ENCODE data around the gene RXYLT1.

RXYLT1 gene

DNA sequence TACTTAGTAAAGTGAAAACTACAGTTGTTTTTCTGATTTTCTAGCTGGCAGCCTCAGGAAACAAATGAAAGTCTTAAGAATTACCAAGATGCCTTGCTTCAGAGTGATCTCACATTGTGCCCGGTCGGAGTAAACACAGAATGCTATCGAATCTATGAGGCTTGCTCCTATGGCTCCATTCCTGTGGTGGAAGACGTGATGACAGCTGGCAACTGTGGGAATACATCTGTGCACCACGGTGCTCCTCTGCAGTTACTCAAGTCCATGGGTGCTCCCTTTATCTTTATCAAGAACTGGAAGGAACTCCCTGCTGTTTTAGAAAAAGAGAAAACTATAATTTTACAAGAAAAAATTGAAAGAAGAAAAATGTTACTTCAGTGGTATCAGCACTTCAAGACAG, 28.9 kb downstream of the RXYLT1 start:
- TF ChIP-seq SIN3A (IDR thresholded peaks at IDR 0.05; ENCODE audit: borderline replicate concordance, insufficient read depth, low read length) (no peak), TAF1 (IDR thresholded peaks at IDR 0.05; ENCODE audit: borderline replicate concordance, insufficient read depth, low read length) (no peak), POLR2AphosphoS5 (IDR thresholded peaks at IDR 0.05; ENCODE audit: low read depth, low read length) (no peak), FOXP2 (optimal IDR thresholded peaks at IDR 0.05; ENCODE audit: borderline replicate concordance, extremely low read depth, extremely low read length, insufficient read depth) (no peak)
- TF ChIP-seq, protein P1, sequence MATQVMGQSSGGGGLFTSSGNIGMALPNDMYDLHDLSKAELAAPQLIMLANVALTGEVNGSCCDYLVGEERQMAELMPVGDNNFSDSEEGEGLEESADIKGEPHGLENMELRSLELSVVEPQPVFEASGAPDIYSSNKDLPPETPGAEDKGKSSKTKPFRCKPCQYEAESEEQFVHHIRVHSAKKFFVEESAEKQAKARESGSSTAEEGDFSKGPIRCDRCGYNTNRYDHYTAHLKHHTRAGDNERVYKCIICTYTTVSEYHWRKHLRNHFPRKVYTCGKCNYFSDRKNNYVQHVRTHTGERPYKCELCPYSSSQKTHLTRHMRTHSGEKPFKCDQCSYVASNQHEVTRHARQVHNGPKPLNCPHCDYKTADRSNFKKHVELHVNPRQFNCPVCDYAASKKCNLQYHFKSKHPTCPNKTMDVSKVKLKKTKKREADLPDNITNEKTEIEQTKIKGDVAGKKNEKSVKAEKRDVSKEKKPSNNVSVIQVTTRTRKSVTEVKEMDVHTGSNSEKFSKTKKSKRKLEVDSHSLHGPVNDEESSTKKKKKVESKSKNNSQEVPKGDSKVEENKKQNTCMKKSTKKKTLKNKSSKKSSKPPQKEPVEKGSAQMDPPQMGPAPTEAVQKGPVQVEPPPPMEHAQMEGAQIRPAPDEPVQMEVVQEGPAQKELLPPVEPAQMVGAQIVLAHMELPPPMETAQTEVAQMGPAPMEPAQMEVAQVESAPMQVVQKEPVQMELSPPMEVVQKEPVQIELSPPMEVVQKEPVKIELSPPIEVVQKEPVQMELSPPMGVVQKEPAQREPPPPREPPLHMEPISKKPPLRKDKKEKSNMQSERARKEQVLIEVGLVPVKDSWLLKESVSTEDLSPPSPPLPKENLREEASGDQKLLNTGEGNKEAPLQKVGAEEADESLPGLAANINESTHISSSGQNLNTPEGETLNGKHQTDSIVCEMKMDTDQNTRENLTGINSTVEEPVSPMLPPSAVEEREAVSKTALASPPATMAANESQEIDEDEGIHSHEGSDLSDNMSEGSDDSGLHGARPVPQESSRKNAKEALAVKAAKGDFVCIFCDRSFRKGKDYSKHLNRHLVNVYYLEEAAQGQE (IDR thresholded peaks at IDR 0.05; ENCODE audit: insufficient read depth in 1 of 2, low read depth in 2 of 2, low read length in 2 of 2), result no peak

DNA sequence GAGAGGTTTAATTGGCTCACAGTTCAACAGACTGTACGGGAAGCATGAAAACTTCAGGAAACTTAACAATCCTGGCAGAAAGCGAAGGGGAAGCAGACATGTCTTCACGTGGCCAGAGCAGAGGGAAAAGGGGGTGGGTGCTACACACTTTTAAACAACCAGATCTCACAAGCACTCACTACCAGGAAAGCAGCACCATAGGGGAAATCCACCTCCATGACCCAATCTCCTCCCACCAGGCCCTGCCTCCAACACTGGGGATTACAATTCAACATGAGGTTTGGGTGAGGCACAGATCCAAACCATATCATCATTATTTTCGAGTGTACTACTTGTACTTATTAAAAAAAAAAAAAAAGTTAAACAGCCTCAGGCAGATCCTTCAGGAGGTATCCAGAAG, 29.9 kb downstream of the RXYLT1 start:
- TF ChIP-seq FOXP2 (optimal IDR thresholded peaks at IDR 0.05; ENCODE audit: borderline replicate concordance, extremely low read depth, extremely low read length, insufficient read depth) (no peak), POLR2AphosphoS5 (IDR thresholded peaks at IDR 0.05; ENCODE audit: low read depth, low read length) (no peak), SIN3A (IDR thresholded peaks at IDR 0.05; ENCODE audit: borderline replicate concordance, insufficient read depth, low read length) (no peak), TAF1 (IDR thresholded peaks at IDR 0.05; ENCODE audit: borderline replicate concordance, insufficient read depth, low read length) (no peak)
- TF ChIP-seq, protein P1 (IDR thresholded peaks at IDR 0.05; ENCODE audit: insufficient read depth in 1 of 2, low read depth in 2 of 2, low read length in 2 of 2), result no peak

DNA sequence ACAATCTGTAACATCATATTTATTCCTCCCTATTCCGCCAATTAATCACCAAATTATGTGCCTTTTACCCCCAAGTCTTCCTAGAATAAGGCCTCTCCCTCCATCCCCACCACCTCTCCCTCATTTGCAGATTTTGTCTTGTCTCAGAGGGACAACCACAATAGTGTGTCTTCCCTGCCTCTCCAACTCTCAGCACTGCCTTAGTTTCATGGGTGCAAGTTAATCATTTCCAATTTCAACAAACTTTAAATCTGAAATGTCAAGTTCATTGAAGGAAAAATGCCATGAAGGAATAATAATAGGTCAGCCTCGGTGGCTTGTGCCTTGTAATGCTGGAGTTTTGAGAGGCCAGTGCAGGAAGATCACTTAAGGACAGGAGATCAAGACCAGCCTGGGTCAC, 31.6 kb downstream of the RXYLT1 start:
- TF ChIP-seq TAF1 (IDR thresholded peaks at IDR 0.05; ENCODE audit: borderline replicate concordance, insufficient read depth, low read length), result no peak
- no peak for TF ChIP-seq FOXP2 (optimal IDR thresholded peaks at IDR 0.05; ENCODE audit: borderline replicate concordance, extremely low read depth, extremely low read length, insufficient read depth)
- TF ChIP-seq POLR2AphosphoS5 (IDR thresholded peaks at IDR 0.05; ENCODE audit: low read depth, low read length), result no peak
- TF ChIP-seq, protein P1 (IDR thresholded peaks at IDR 0.05; ENCODE audit: insufficient read depth in 1 of 2, low read depth in 2 of 2, low read length in 2 of 2), result no peak
- TF ChIP-seq SIN3A (IDR thresholded peaks at IDR 0.05; ENCODE audit: borderline replicate concordance, insufficient read depth, low read length), result no peak

DNA sequence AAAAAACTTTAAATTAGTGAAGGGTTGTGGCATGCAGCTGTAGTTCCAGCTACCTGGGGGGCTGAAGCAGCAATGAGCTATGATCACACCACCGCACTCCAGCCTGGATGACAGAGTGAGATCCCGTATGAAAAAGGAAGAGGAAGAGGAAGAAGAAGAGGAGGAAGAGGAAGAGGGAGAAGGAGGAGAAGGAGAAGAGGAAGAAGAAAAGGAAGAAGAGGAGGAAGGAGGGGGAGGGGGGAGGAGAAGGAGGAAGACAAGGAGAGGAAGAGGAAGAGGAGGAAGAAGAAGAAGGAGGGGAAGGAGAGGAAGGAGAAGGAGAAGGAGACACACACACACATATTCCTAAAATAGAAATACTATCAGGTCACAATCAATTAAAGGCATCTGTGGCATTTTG, 32.0 kb downstream of the RXYLT1 start:
- TF ChIP-seq, protein P1 (IDR thresholded peaks at IDR 0.05; ENCODE audit: insufficient read depth in 1 of 2, low read depth in 2 of 2, low read length in 2 of 2), result no peak
- TF ChIP-seq SIN3A (IDR thresholded peaks at IDR 0.05; ENCODE audit: borderline replicate concordance, insufficient read depth, low read length), result no peak
- TF ChIP-seq POLR2AphosphoS5 (IDR thresholded peaks at IDR 0.05; ENCODE audit: low read depth, low read length), result no peak
- no peak for TF ChIP-seq FOXP2 (optimal IDR thresholded peaks at IDR 0.05; ENCODE audit: borderline replicate concordance, extremely low read depth, extremely low read length, insufficient read depth)
- no peak for TF ChIP-seq TAF1 (IDR thresholded peaks at IDR 0.05; ENCODE audit: borderline replicate concordance, insufficient read depth, low read length)

All from PFSK-1 (cell line).